KOPT-K1 (cell line): ENCODE data around the gene ATOX1.

ENCODE experiments used
- H3K27ac ChIP-seq: fragments of 200-600 bp; sonication (generic); 2 replicates; pipeline ENCODE4 v1.5.1; 2016; ENCODE audit warnings: antibody characterized with exemption, mild to moderate bottlenecking, low read depth, low read length; ENCODE audit not compliant: poor library complexity, severe bottlenecking
- H3K36me3 ChIP-seq: fragments of 200-600 bp; sonication (generic); 2 replicates; pipeline ENCODE4 v1.5.1; 2017; ENCODE audit warnings: antibody characterized with exemption, mild to moderate bottlenecking, low read length, moderate library complexity; ENCODE audit not compliant: insufficient read depth
- H3K9me3 ChIP-seq: fragments of 200-600 bp; sonication (generic); 2 replicates; pipeline ENCODE4 v1.5.1; 2017; ENCODE audit warnings: antibody characterized with exemption, low read length, mild to moderate bottlenecking; ENCODE audit not compliant: insufficient read depth, poor library complexity, severe bottlenecking

ATOX1 gene

DNA sequence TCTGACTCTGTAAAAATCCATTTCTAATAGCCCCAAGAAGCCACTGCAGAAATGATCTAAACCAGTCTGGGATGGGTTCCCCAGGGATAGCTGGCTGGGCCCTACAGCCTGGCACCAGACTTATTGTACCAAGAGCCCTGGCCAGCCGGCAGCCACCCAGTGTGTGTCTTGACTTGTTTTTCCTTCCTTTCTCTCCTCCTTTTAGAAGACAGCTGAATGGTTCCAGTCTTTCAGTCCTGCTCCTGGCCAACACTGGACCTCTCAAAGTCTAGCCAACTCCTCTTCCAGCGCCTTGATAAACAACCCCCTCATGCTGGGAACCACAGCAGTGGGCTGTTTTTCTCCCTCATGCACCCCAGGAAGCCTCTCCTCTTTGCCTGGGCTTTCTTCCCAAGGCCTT, 34.1 kb downstream of the ATOX1 start:
- Histone ChIP-seq H3K36me3 (no peaks in the 10 kb centered on the region), H3K27ac (no peak overlapping the region), H3K9me3 (peaks cover 4% of the 10 kb centered on the region)

DNA sequence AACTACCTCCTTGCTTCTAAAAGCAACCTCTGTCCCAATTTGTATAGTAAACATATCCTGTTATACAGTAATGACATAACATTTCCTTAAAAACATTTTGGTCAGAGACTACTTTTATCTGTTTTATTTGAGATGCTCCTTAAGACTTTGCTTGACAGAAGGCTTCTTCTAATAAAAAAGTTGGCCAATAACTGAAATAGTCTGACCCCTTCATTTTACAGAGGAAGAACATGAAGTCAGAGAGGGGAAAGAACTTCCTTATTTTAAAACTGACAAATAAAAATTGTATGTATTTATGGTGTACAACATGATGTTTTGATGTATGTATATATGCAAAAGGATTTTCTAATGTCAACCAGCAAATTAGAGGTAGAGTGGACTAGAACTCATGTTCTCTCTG, 35.9 kb downstream of the ATOX1 start:
- Histone ChIP-seq H3K27ac (no peak overlapping the region), H3K36me3 (no peaks in the 10 kb centered on the region), H3K9me3 (no peaks in the 10 kb centered on the region)

DNA sequence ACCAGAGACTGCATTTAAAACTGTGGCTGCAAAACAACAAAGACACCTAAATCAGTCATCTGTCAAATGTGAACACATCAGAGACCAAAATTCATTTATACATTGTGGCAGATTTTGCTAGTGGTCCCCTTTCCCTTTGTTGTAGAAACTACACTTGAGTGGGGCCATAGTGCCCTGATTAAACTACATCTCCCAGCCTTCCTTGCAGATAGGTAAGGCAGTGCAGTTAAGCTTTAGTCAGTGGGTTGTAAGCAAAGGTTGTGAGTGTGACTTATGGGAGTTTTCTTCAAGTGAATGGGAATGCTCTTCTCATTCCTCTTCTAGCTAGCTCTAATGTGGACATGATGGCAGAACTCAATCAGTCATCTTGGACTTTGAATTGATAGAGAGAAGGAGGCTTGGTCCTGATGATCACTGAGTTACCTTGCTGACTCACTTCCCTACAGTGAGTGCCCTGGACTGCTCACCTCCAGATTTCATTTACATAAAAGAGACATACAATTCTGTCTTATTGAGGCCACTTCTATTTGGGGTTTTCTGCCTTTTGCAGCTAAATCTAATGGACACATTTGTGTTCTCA, 36.5 kb downstream of the ATOX1 start:
- Histone ChIP-seq H3K36me3 (no peaks in the 10 kb centered on the region), H3K27ac (no peak overlapping the region), H3K9me3 (no peaks in the 10 kb centered on the region)

- no peak overlapping the region for H3K27ac ChIP-seq
- H3K9me3 ChIP-seq: no peaks in the 10 kb centered on the region
- H3K36me3 ChIP-seq: no peaks in the 10 kb centered on the region
These were observed 37.3 kb downstream of the ATOX1 start for GRCh38 chr5:151721087-151721646.

DNA sequence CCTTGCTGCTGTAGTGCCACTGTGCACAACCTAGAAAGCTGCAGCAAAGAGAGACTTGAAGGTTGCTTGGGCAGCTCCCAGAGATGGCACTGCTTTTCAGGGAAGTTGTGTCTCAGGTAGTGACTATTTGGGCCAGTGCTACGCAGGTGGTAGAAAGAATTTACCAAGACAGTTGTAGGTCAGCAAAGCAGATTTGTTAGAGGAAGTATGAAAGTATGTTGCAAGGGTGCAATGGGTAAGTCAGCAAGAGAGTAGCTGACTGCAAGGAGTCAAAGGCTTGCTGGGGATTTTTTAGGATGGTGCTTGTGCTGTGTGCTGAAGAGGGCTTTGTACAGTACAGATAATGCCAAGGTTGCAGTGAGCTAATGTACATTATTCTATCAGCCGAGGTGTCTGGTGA, 38.2 kb downstream of the ATOX1 start:
- Histone ChIP-seq H3K36me3 (no peaks in the 10 kb centered on the region), H3K9me3 (no peaks in the 10 kb centered on the region), H3K27ac (no peak overlapping the region)

DNA sequence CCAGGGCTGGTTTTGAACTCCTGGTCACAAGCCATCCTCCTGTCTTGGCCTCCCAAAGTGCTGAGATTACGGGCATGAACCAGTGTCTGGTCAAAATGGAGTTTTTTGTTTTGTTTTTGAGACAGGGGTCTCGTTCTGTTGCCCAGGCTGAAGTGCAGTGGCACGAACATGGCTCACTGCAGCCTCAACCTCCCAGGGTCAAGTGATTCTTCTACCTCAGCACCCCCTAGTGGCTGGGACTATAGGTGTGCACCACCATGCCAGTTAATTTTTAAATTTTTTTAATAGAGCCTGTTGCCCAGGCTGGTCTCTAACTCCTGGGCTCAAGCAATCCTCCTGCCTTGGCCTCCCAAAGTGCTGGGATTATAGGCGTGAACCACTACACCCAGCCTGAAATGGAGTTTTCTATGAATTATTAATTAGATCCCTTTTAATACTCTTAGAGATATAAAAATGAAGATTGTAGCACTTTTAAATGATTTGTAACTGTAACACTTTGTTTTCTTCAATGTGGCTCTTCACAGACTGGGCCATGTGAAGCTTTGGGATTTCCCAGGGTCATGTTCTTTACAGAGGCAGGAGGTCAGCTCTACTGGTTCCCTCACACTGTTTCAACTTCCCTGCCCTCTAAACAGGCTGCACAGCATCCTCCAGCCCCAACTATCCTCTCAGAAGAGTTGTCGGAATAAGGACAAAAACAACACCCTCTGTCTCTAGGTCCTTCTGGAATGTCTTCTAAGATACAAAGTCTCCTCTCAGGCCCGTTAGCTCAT, 39.0 kb downstream of the ATOX1 start:
- Histone ChIP-seq H3K36me3 (no peaks in the 10 kb centered on the region), H3K27ac (no peak overlapping the region), H3K9me3 (no peaks in the 10 kb centered on the region)

- Histone ChIP-seq H3K27ac (no peak overlapping the region), H3K9me3 (no peaks in the 10 kb centered on the region), H3K36me3 (no peaks in the 10 kb centered on the region)
These were observed 39.8 kb downstream of the ATOX1 start for GRCh38 chr5:151718646-151719045.

DNA sequence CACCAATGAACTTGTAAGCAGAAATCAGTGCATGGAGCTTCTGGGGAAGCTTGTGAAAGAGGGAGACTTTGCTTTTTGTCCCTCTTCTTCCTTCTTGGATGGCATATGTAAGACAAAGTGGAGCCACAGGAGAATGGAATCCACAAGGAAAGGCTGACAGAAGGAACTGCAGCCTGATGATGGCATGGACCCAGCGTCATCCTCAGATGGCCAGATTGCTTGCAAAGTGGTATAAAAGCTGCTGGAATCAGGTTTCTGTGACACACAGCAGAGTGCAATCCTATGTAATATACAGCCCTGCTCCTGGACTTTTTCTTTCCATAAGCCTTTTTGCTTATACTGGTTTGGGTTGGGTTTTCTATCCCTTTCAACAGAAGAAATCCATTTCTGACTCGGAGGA, 40.3 kb downstream of the ATOX1 start:
- Histone ChIP-seq H3K9me3 (no peaks in the 10 kb centered on the region), H3K27ac (no peak overlapping the region), H3K36me3 (no peaks in the 10 kb centered on the region)

GRCh38 chr5:151717416-151717815, 41.0 kb downstream of the ATOX1 start:
- H3K36me3 ChIP-seq: no peaks in the 10 kb centered on the region
- H3K9me3 ChIP-seq: no peaks in the 10 kb centered on the region
- H3K27ac ChIP-seq: no peak overlapping the region

GRCh38 chr5:151709109-151709735, 49.2 kb downstream of the ATOX1 start:
- no peaks in the 10 kb centered on the region for H3K9me3 ChIP-seq
- no peaks in the 10 kb centered on the region for H3K36me3 ChIP-seq
- H3K27ac ChIP-seq: no peak overlapping the region

- H3K27ac ChIP-seq: no peak overlapping the region
- no peaks in the 10 kb centered on the region for H3K9me3 ChIP-seq
- H3K36me3 ChIP-seq: no peaks in the 10 kb centered on the region
These were observed 50.3 kb downstream of the ATOX1 start for GRCh38 chr5:151708126-151708525.

DNA sequence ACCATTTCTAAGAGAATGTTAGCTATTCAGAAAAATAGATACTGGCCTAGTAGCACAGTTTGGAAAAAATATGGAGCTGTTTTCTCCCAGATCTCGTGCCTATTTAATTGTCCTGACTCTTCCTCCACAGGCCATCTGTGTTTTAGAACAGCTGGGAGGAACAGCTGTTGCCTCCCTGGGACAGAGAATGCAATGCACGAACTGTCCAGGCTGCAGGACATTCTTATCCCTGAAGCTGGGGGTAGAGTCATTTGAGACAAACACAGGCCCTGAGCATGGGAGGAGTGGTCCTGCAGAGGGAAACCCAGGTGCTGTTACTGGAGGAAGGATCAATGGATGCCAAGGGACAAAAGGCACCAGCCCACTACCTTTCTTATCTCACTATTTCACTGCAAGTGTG, 50.9 kb downstream of the ATOX1 start:
- Histone ChIP-seq H3K27ac (no peak overlapping the region), H3K36me3 (no peaks in the 10 kb centered on the region), H3K9me3 (no peaks in the 10 kb centered on the region)

GRCh38 chr5:151706906-151707305, 51.5 kb downstream of the ATOX1 start:
- H3K27ac ChIP-seq: no peak overlapping the region
- no peaks in the 10 kb centered on the region for H3K9me3 ChIP-seq
- H3K36me3 ChIP-seq: no peaks in the 10 kb centered on the region

DNA sequence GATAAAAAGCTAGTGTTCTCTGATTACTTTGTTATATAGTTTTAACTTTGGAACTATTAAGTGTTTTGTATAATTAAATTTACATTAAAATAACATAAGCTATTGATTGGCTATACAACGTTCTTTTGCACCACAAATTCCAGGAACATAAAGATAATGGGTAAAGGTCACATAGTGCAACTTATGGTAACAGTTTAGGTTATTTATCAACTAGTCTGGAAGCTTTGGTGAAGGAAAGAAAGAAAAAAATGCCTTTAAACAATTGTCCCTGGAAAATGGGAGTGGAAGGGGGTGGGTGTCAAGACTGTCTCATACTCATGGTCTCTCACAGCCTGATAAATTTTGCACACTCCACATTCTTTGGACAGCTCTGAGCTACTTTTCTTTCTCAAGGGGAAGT, 54.7 kb downstream of the ATOX1 start:
- Histone ChIP-seq H3K27ac (no peak overlapping the region), H3K36me3 (no peaks in the 10 kb centered on the region)

DNA sequence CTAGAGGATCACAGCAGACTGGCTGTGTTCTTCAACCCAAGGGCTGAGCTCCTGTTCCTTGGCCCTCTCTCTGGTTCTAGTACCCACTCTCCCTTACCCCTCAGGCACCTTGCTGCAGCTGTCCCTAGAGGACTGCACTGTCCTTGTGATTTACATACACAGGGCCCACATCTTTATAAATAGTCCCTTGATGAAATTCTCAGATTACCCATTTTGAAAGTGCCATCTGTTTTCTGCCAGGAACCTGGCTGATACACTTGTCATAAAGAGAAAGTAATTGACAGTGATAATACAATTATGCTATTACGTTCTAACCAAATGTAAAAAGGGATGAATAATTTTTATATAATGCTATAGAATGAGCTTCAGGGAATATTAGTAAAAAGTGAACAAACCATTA, 55.2 kb downstream of the ATOX1 start:
- Histone ChIP-seq H3K9me3 (no peaks in the 10 kb centered on the region), H3K36me3 (no peaks in the 10 kb centered on the region), H3K27ac (no peak overlapping the region)

More for the DNA sequence above, 54.7 kb downstream of the ATOX1 start:
- no peaks in the 10 kb centered on the region for H3K9me3 ChIP-seq
